Stomach (tissue), 9 donors: ENCODE results near the gene ADM. TPM values are rescaled to one million over a fixed set of nuclear protein-coding genes. Genes with fewer than 3 reads are reported as not detected.

Source experiments
- DNase-seq, 2 donors: peaks; one replicate each; pipeline versions ENCODE4 v3.0.0 to v3.0.0-alpha.2; 2013 to 2019
- H3K27ac ChIP-seq, 5 donors: fragments of 200-600 bp in 4 of 5; sonication (generic) in 4 of 5; one replicate each; pipeline ENCODE4 v1.5.1; 2013 to 2019; ENCODE audit warnings: mild to moderate bottlenecking in 1 of 5, moderate library complexity in 1 of 5
- H3K27me3 ChIP-seq, 3 donors: fragments of 200-600 bp; sonication (generic); one replicate each; pipeline ENCODE4 v1.5.1; 2017 to 2019; ENCODE audit warnings: mixed run types in 1 of 3
- H3K36me3 ChIP-seq, 4 donors: fragments of 200-600 bp; sonication (generic); 1 replicate in 3 of 4; 2 replicates in 1 of 4; pipeline ENCODE4 v1.5.1; 2016 to 2019
- H3K4me1 ChIP-seq, 4 donors: fragments of 200-600 bp; sonication (generic); one replicate each; pipeline ENCODE4 v1.5.1; 2016 to 2019
- H3K4me3 ChIP-seq, 4 donors: fragments of 200-600 bp; sonication (generic) in 3 of 4; one replicate each; pipeline ENCODE4 v1.5.1; 2016 to 2019; ENCODE audit warnings: mild to moderate bottlenecking in 1 of 4
- H3K9me3 ChIP-seq, 4 donors: fragments of 200-600 bp; sonication (generic); one replicate each; pipeline ENCODE4 v1.5.1; 2016 to 2019
- EP300 ChIP-seq: sonication (generic); formaldehyde crosslinking; IDR thresholded peaks from one replicate; pipeline ENCODE4 v1.6.1; 2017; ENCODE audit warnings: antibody characterized with exemption
- POLR2A ChIP-seq, 4 donors: fragments of 450-650 bp; IDR thresholded peaks; one replicate each; pipeline ENCODE4 v1.6.1; 2016; ENCODE audit warnings: antibody characterized with exemption in 4 of 4, control low read depth in 2 of 4, mild to moderate bottlenecking in 1 of 4, moderate library complexity in 1 of 4
- POLR2AphosphoS5 ChIP-seq, 3 donors: sonication (generic); formaldehyde crosslinking; IDR thresholded peaks; one replicate each; pipeline ENCODE4 v1.6.1; 2016; ENCODE audit warnings: antibody characterized with exemption in 3 of 3
- WGBS, 5 donors: extraction: QIAGEN DNeasy Blood & Tissue Kit in 3 of 5; methylation state at CpG; one replicate each; pipeline versions ENCODE4 v1.1.5 to v1.1.7; 2013 to 2018; 5-methylcytosine and 5-hydroxymethylcytosine counted together
- intact Hi-C: fragments of 100-400 bp; cut with DNase I; formaldehyde crosslinking; loops from one replicate; pipeline ENCODE4 v1.15.1; 2023; ENCODE audit warnings: low total_unique reads
- polyA plus RNA-seq, 3 donors: library from polyadenylated mRNA; stranded (reverse); fragments of 200-250 nt; gene quantifications; one replicate each; pipeline ENCODE4 v1.2.3, GENCODE V29; 2013
- total RNA-seq, 5 donors: library from RNA; depleted of rRNA; stranded (reverse); fragments of >200 nt; gene quantifications; one replicate each; pipeline versions ENCODE4 v1.1.0 to v1.2.3, GENCODE V29; 2014 to 2016
- TF ChIP-seq, protein P1 (sequence below), 7 experiments: fragments of 450-650 bp in 4 of 7; fragments of 200-600 bp in 3 of 7; sonication (generic) in 3 of 7; IDR thresholded peaks; one replicate each; pipeline ENCODE4 v1.5.1; 2016 to 2019; ENCODE audit warnings: antibody characterized with exemption in 7 of 7, control low read depth in 2 of 7, mild to moderate bottlenecking in 1 of 7
- donor health status: healthy with polysubstance abuse.
- donor health status: Bipolar disorder and iron deficiency.
- donor health status: healthy.

Gene ADM
- total and polyA plus RNA-seq, 8 donors = 14.3 to 144 (median 35.1) TPM

DNA sequence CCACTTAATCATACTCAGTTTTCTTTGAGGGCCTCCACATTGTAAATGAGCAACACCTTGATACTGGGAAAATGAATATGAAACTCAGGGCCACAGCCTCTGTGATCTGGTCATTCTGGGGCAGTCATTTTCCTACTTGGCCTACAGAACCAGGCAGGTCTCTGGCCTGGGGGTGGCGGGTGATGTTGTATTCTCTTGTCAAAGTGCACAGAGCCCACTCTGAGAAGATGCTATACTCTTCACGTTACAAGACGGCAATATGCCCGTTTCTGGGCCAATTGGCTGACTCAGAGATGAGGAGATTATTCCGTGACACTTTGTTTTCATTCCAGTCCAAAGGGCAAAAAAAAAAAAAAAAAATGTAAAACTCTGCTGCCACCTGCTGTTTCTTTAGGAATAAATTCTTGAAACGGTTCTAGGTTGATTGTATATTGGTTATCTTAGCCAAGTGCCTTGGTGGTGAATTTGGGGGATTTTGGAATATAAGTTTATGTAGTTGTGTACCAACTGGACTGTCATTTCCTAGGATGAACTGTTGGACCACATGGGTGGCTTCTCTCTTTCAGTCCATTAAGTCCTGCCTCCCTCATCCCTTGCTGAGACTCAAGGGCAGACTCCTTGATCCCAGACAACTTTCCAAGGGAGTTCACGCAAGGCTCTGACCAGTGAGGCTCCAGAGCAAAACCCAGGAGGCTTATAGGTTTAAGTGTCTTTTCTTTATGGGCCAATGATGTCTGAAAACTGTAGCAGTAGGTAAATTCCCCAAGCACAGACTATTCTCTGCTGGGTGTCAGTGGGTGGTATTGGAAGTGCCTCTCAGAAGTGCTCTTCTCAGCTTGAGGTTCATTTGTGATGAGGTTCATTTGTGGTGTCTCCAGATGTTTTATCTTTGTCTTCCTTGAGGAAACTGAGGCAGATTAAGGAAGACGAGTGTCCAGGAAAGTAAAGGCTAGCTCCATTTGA, 18.2 kb downstream of the ADM start:
- 22 to 27% (median 23%) methylated on average over 8 of the region's 8 CpGs for WGBS, 5 donors
- Histone ChIP-seq H3K4me1 (peaks cover 47 to 72% (median 56%) of the 10 kb centered on the region in 4 donors), H3K27me3 (no peaks in the 10 kb centered on the region), H3K27ac (peak overlapping the region; percentile 66 to 79 (median 76)), H3K4me3 (no peak overlapping the region), H3K36me3 (no peaks in the 10 kb centered on the region), H3K9me3 (no peaks in the 10 kb centered on the region)
- TF ChIP-seq POLR2A (IDR thresholded peaks at IDR 0.05) (no peak), POLR2AphosphoS5 (IDR thresholded peaks at IDR 0.05) (peak in 2 of 3 donors; percentile 66 to 79)
- TF ChIP-seq, protein P1, sequence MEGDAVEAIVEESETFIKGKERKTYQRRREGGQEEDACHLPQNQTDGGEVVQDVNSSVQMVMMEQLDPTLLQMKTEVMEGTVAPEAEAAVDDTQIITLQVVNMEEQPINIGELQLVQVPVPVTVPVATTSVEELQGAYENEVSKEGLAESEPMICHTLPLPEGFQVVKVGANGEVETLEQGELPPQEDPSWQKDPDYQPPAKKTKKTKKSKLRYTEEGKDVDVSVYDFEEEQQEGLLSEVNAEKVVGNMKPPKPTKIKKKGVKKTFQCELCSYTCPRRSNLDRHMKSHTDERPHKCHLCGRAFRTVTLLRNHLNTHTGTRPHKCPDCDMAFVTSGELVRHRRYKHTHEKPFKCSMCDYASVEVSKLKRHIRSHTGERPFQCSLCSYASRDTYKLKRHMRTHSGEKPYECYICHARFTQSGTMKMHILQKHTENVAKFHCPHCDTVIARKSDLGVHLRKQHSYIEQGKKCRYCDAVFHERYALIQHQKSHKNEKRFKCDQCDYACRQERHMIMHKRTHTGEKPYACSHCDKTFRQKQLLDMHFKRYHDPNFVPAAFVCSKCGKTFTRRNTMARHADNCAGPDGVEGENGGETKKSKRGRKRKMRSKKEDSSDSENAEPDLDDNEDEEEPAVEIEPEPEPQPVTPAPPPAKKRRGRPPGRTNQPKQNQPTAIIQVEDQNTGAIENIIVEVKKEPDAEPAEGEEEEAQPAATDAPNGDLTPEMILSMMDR (IDR thresholded peaks at IDR 0.05) = peak in 4 of 7 experiments; percentile 38 to 77 (median 46)
- intact Hi-C loops = no loop called here
- DNase-seq = peak; percentile 67 to 89

DNA sequence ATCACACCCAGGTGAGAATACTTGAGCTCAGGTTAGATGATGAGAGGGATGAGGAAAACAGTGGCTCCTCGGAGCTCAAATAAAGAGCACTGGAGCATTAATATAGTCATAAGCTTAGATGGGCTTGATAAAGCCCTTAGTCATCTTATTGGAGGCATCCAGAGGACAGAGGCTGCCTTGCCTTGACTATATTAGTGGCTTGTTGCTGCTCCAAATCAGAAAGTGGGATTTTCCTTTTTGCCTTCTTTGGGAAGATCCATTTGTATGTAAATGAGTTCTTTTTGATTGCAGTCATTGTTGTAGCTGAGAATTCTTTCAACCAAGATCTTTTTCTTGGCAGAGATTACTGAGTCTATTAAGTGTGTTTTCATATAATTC, 18.9 kb downstream of the ADM start:
- Histone ChIP-seq H3K4me1 (peaks cover 48 to 78% (median 63%) of the 10 kb centered on the region in 4 donors), H3K4me3 (no peak overlapping the region), H3K36me3 (no peaks in the 10 kb centered on the region), H3K27me3 (no peaks in the 10 kb centered on the region), H3K27ac (peak overlapping the region; percentile 60 to 76 (median 76)), H3K9me3 (no peaks in the 10 kb centered on the region)
- no peak for DNase-seq
- intact Hi-C loops = no loop called here
- WGBS, 5 donors = 28 to 43% (median 38%) methylated on average over 1 of the region's 1 CpG
- TF ChIP-seq, protein P1 (IDR thresholded peaks at IDR 0.05) = no peak
- TF ChIP-seq EP300 (no peak), POLR2AphosphoS5 (IDR thresholded peaks at IDR 0.05) (no peak), POLR2A (IDR thresholded peaks at IDR 0.05) (no peak)

DNA sequence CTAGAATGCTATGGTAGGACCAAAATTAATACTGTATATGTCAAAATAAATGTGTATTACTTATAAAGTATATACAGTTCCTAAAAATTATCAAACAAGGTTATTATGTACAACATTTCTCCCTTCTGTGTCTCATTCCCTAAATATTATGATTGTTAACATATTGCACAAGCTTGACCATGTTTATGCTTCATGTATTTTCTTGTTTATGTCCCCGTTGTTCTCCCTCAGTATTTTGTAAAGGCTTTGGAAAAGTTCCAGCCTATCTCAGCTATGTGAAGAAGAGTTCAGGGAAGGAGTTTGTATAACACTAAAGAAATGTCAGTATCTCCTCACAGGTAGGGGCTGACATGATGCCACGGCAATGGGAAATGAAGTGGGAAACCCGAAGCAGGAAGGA, 19.6 kb downstream of the ADM start:
- WGBS, 5 donors = 64 to 71% (median 66%) methylated on average over 3 of the region's 3 CpGs
- no peak for TF ChIP-seq POLR2A (IDR thresholded peaks at IDR 0.05)
- TF ChIP-seq, protein P1 (IDR thresholded peaks at IDR 0.05) = no peak
- no peak for TF ChIP-seq POLR2AphosphoS5 (IDR thresholded peaks at IDR 0.05)
- no peak for TF ChIP-seq EP300

DNA sequence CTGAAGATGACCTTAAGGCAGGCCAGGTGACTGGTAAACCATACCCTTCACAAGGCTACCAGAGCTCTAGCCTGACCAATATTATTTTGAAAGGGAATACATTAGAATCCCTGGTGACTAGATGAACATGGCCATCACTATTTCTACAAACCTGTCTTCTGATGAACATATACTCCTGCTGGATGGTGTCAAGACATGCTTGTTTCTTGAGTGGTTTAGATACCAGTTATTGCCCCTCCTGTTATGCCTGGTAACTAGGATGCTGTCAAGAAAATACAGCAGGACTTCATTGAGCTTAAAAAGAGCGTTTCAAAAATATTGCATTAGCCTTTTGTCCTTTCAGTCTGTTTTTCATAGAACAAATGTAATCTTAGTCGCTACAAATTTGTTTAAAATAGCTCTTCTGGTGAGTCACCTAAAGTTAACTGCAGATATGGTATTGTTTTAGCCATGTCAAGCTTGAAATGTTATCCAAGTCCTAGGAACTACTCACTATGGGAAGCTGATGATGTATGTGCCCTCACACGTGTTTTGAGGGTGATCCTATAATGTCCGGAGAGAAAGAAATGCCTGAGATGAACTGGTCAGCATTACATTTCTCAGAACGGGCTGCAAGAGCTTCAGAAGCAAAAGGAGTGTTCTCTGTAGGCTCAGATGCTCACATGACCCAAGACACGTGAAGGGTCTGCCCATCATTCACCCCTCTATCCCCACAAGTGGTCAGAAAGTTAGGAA, 20.6 kb downstream of the ADM start:
- intact Hi-C loops = no loop called here
- peak overlapping the region; percentile 50 to 76 (median 76) for H3K27ac ChIP-seq
- H3K9me3 ChIP-seq = no peaks in the 10 kb centered on the region
- no peak for DNase-seq
- no peak overlapping the region for H3K4me3 ChIP-seq
- TF ChIP-seq POLR2AphosphoS5 (IDR thresholded peaks at IDR 0.05) (no peak), POLR2A (IDR thresholded peaks at IDR 0.05) (no peak), EP300 (no peak)
- TF ChIP-seq, protein P1 (IDR thresholded peaks at IDR 0.05) = no peak
- no peaks in the 10 kb centered on the region for H3K27me3 ChIP-seq
- no peaks in the 10 kb centered on the region for H3K36me3 ChIP-seq
- 42 to 53% (median 47%) methylated on average over 6 of the region's 6 CpGs for WGBS, 5 donors
- peaks cover 53 to 84% (median 69%) of the 10 kb centered on the region in 4 donors for H3K4me1 ChIP-seq

More for the DNA sequence above, 19.6 kb downstream of the ADM start:
- peaks cover 53 to 84% (median 69%) of the 10 kb centered on the region in 4 donors for H3K4me1 ChIP-seq
- DNase-seq = no peak
- H3K36me3 ChIP-seq = no peaks in the 10 kb centered on the region
- H3K27me3 ChIP-seq = no peaks in the 10 kb centered on the region
- intact Hi-C loops = no loop called here
- no peak overlapping the region for H3K4me3 ChIP-seq
- no peaks in the 10 kb centered on the region for H3K9me3 ChIP-seq
- peak overlapping the region; percentile 62 to 76 (median 76) for H3K27ac ChIP-seq
